T-cell (primary cell): ENCODE measurements around the gene ADCY1. TPM values are rescaled to one million over a fixed set of nuclear protein-coding genes. Genes with fewer than 3 reads are reported as not detected.

ENCODE experiments used
- ATAC-seq, 4 experiments: fragments of 200-7000 bp in 3 of 4; fragments of 150-1000 bp in 1 of 4; cut with Tn5 transposase; replicated peaks in 1 of 4; 1 replicate in 3 of 4; 2 replicates in 1 of 4; pipeline ENCODE4 v1.10.0; 2021; ENCODE audit warnings: moderate library complexity in 3 of 4, mild to moderate bottlenecking in 2 of 4, moderate number of reproducible peaks in 1 of 4
- CTCF ChIA-PET, 2 donors: fragments of 300-600 bp; sonication (Branson Sonifier 250); formaldehyde crosslinking; loops; one replicate each; lab custom pipeline; 2022; ENCODE audit warnings: antibody characterized with exemption in 2 of 2; lab: Charles Lee
- POLR2A ChIA-PET, 2 donors: fragments of 300-600 bp; sonication (Branson Sonifier 250); formaldehyde crosslinking; loops; one replicate each; lab custom pipeline; 2022; ENCODE audit warnings: antibody characterized with exemption in 2 of 2; lab: Charles Lee
- DNase-seq, 35 experiments: peaks; one replicate each; pipeline versions ENCODE4 v3.0.0 to v3.0.0-alpha.2; 2013 to 2023
- H3K27ac ChIP-seq: one replicate; pipeline ENCODE4 v1.5.1; 2013; ENCODE audit warnings: low read length
- H3K27me3 ChIP-seq, 2 experiments: replicated peaks in 1 of 2; 1 replicate in 1 of 2; 2 replicates in 1 of 2; pipeline versions ENCODE4 v1.6.1 to v1.7.0; 2013; ENCODE audit warnings: low read length in 1 of 2, mixed read lengths in 1 of 2; ENCODE audit not compliant: control insufficient read depth in 2 of 2, insufficient read depth in 2 of 2; ENCODE audit errors: extremely low read depth in 1 of 2
- H3K36me3 ChIP-seq, 2 donors: 1 replicate in 1 of 2; 2 replicates in 1 of 2; pipeline versions ENCODE4 v1.6.1 to v1.7.0; 2013; ENCODE audit warnings: low read length in 1 of 2; ENCODE audit not compliant: control insufficient read depth in 2 of 2, insufficient read depth in 1 of 2; ENCODE audit errors: extremely low read depth in 1 of 2
- H3K4me1 ChIP-seq, 2 experiments: 1 replicate in 1 of 2; 2 replicates in 1 of 2; pipeline versions ENCODE4 v1.6.1 to v1.7.0; 2013; ENCODE audit warnings: low read length in 2 of 2, mixed read lengths in 1 of 2; ENCODE audit not compliant: insufficient read depth in 2 of 2, control insufficient read depth in 1 of 2; ENCODE audit errors: extremely low read depth in 1 of 2
- H3K4me3 ChIP-seq, 2 donors: 1 replicate in 1 of 2; 2 replicates in 1 of 2; pipeline versions ENCODE4 v1.5.1 to v1.7.0; 2013; ENCODE audit warnings: mild to moderate bottlenecking in 2 of 2, low read length in 1 of 2, moderate library complexity in 1 of 2; ENCODE audit not compliant: control insufficient read depth in 1 of 2; ENCODE audit errors: extremely low read depth in 1 of 2
- H3K9me3 ChIP-seq: 2 replicates; pipeline ENCODE4 v1.7.0; 2013
- H3K27ac Mint-ChIP-seq, 2 donors: one replicate each; pipeline ENCODE4 v1.8.0; 2020 to 2021; ENCODE audit warnings: mild to moderate bottlenecking in 2 of 2, mixed read lengths in 2 of 2
- H3K27me3 Mint-ChIP-seq, 2 donors: one replicate each; pipeline ENCODE4 v1.8.0; 2021 to 2022; ENCODE audit warnings: mixed read lengths in 2 of 2
- H3K36me3 Mint-ChIP-seq: one replicate; pipeline ENCODE4 v1.8.0; 2021; ENCODE audit warnings: mixed read lengths
- H3K4me1 Mint-ChIP-seq, 3 donors: one replicate each; pipeline ENCODE4 v1.8.0; 2020 to 2022; ENCODE audit warnings: mixed read lengths in 3 of 3, mild to moderate bottlenecking in 1 of 3
- H3K4me3 Mint-ChIP-seq, 3 donors: one replicate each; pipeline ENCODE4 v1.8.0; 2020 to 2022; ENCODE audit warnings: mild to moderate bottlenecking in 3 of 3, mixed read lengths in 3 of 3, moderate library complexity in 3 of 3
- H3K9me3 Mint-ChIP-seq, 3 donors: one replicate each; pipeline ENCODE4 v1.8.0; 2020 to 2022; ENCODE audit warnings: mixed read lengths in 3 of 3
- WGBS: methylation state at CpG from one replicate; pipeline ENCODE4 v1.1.5; 2013; ENCODE audit warnings: missing lambda C conversion rate; ENCODE audit not compliant: insufficient coverage; 5-methylcytosine and 5-hydroxymethylcytosine counted together
- total RNA-seq, 35 experiments: library from RNA in 6 of 35; stranded (reverse) in 6 of 35; fragments of 120-200 nt in 1 of 35; gene quantifications; one replicate each; pipeline versions ENCODE4 v1.2.1 to v1.2.4 and lab custom pipeline; 2013 to 2026

ADCY1 gene
- total RNA-seq, 5 donors from 2014 or later (not counting 1 experiment from before 2014, with no cell fraction given): 0.03 to 0.44 (median 0.05) TPM

- no peak overlapping the region for H3K4me3 Mint-ChIP-seq
- Histone ChIP-seq H3K4me3 (no peak overlapping the region), H3K4me1 (no peaks in the 10 kb centered on the region), H3K27me3 (peaks cover 0 to 20% of the 10 kb centered on the region in 2 experiments), H3K36me3 (no peaks in the 10 kb centered on the region), H3K9me3 (no peaks in the 10 kb centered on the region), H3K27ac (no peak overlapping the region)
- CTCF ChIA-PET: no interaction called here
- no peaks in the 10 kb centered on the region for H3K9me3 Mint-ChIP-seq
- no peak overlapping the region for H3K27ac Mint-ChIP-seq
- H3K27me3 Mint-ChIP-seq: peaks cover 2 to 13% of the 10 kb centered on the region in 2 donors
- H3K4me1 Mint-ChIP-seq: no peaks in the 10 kb centered on the region
- DNase-seq (no peak), ATAC-seq (no peak)
- no peaks in the 10 kb centered on the region for H3K36me3 Mint-ChIP-seq
- POLR2A ChIA-PET: no interaction called here
Measured at GRCh38 chr7:45688382-45688781, 114.2 kb downstream of the ADCY1 start.

GRCh38 chr7:45689011-45689796 is 115.0 kb downstream of the ADCY1 start:
- Mint-ChIP-seq H3K4me1 (no peaks in the 10 kb centered on the region), H3K36me3 (no peaks in the 10 kb centered on the region), H3K27me3 (peaks cover 1 to 13% of the 10 kb centered on the region in 2 donors), H3K9me3 (no peaks in the 10 kb centered on the region), H3K4me3 (no peak overlapping the region), H3K27ac (no peak overlapping the region)
- POLR2A ChIA-PET: no interaction called here
- 66% methylated on average over 9 of the region's 10 CpGs for WGBS
- CTCF ChIA-PET: no interaction called here
- H3K4me3 ChIP-seq: no peak overlapping the region
- no peak overlapping the region for H3K27ac ChIP-seq
- no peaks in the 10 kb centered on the region for H3K9me3 ChIP-seq
- no peaks in the 10 kb centered on the region for H3K4me1 ChIP-seq
- peaks cover 0 to 16% of the 10 kb centered on the region in 2 experiments for H3K27me3 ChIP-seq
- ATAC-seq (no peak), DNase-seq (no peak)
- no peaks in the 10 kb centered on the region for H3K36me3 ChIP-seq

GRCh38 chr7:45689797-45690761 is 115.9 kb downstream of the ADCY1 start:
- peaks cover 0 to 10% of the 10 kb centered on the region in 2 donors for H3K27me3 Mint-ChIP-seq
- ChIA-PET POLR2A (no interaction called here), CTCF (no interaction called here)
- ATAC-seq (no peak), DNase-seq (peak in 1 of 35 experiments; percentile 3)
- 77% methylated on average over 15 of the region's 15 CpGs for whole genome bisulfite sequencing
- no peak overlapping the region for H3K27ac Mint-ChIP-seq
- H3K9me3 ChIP-seq: no peaks in the 10 kb centered on the region
- H3K4me1 ChIP-seq: no peaks in the 10 kb centered on the region
- H3K27me3 ChIP-seq: peaks cover 0 to 16% of the 10 kb centered on the region in 2 experiments
- H3K27ac ChIP-seq: no peak overlapping the region
- H3K36me3 ChIP-seq: no peaks in the 10 kb centered on the region
- no peak overlapping the region for H3K4me3 ChIP-seq
- H3K36me3 Mint-ChIP-seq: no peaks in the 10 kb centered on the region
- H3K9me3 Mint-ChIP-seq: no peaks in the 10 kb centered on the region
- no peaks in the 10 kb centered on the region for H3K4me1 Mint-ChIP-seq
- no peak overlapping the region for H3K4me3 Mint-ChIP-seq

GRCh38 chr7:45690762-45691150 is 116.6 kb downstream of the ADCY1 start:
- no peak overlapping the region for H3K27ac ChIP-seq
- Mint-ChIP-seq H3K27me3 (peaks cover 0 to 6% of the 10 kb centered on the region in 2 donors), H3K9me3 (no peaks in the 10 kb centered on the region), H3K27ac (no peak overlapping the region), H3K4me1 (no peaks in the 10 kb centered on the region), H3K4me3 (no peak overlapping the region), H3K36me3 (no peaks in the 10 kb centered on the region)
- DNase-seq (no peak), ATAC-seq (no peak)
- no peaks in the 10 kb centered on the region for H3K4me1 ChIP-seq
- H3K27me3 ChIP-seq: peaks cover 0 to 10% of the 10 kb centered on the region in 2 experiments
- CTCF ChIA-PET: no interaction called here
- no peaks in the 10 kb centered on the region for H3K9me3 ChIP-seq
- H3K4me3 ChIP-seq: no peak overlapping the region
- POLR2A ChIA-PET: no interaction called here
- no peaks in the 10 kb centered on the region for H3K36me3 ChIP-seq

GRCh38 chr7:45691155-45691656 is 117.0 kb downstream of the ADCY1 start:
- H3K4me3 Mint-ChIP-seq: no peak overlapping the region
- H3K4me1 Mint-ChIP-seq: no peaks in the 10 kb centered on the region
- Histone ChIP-seq H3K36me3 (no peaks in the 10 kb centered on the region), H3K4me3 (no peak overlapping the region), H3K27ac (no peak overlapping the region), H3K27me3 (peaks cover 0 to 10% of the 10 kb centered on the region in 2 experiments), H3K9me3 (no peaks in the 10 kb centered on the region), H3K4me1 (no peaks in the 10 kb centered on the region)
- no peaks in the 10 kb centered on the region for H3K36me3 Mint-ChIP-seq
- DNase-seq (no peak), ATAC-seq (no peak)
- CTCF ChIA-PET: no interaction called here
- 89% methylated on average over 3 of the region's 6 CpGs for WGBS
- H3K9me3 Mint-ChIP-seq: no peaks in the 10 kb centered on the region
- H3K27me3 Mint-ChIP-seq: peaks cover 0 to 6% of the 10 kb centered on the region in 2 donors
- POLR2A ChIA-PET: no interaction called here
- no peak overlapping the region for H3K27ac Mint-ChIP-seq

GRCh38 chr7:45692031-45692430 is 117.9 kb downstream of the ADCY1 start:
- Histone ChIP-seq H3K27ac (no peak overlapping the region), H3K4me1 (no peaks in the 10 kb centered on the region), H3K9me3 (no peaks in the 10 kb centered on the region), H3K4me3 (no peak overlapping the region), H3K27me3 (peaks cover 0 to 10% of the 10 kb centered on the region in 2 experiments), H3K36me3 (no peaks in the 10 kb centered on the region)
- Mint-ChIP-seq H3K4me1 (no peaks in the 10 kb centered on the region), H3K36me3 (no peaks in the 10 kb centered on the region), H3K4me3 (no peak overlapping the region), H3K27ac (no peak overlapping the region), H3K9me3 (no peaks in the 10 kb centered on the region), H3K27me3 (peaks cover 0 to 6% of the 10 kb centered on the region in 2 donors)
- ATAC-seq (no peak), DNase-seq (peak in 2 of 35 experiments; percentile 0 to 4)
- ChIA-PET CTCF (no interaction called here), POLR2A (no interaction called here)
- WGBS: 89% methylated on average over 1 of the region's 3 CpGs
